Measurements from ENCODE around the gene ANKRD28.

- TF ChIP-seq CTCF (conservative IDR thresholded peaks at IDR 0.05) (no peak), ZFX (IDR thresholded peaks at IDR 0.05) (no peak)
These were observed 27.2 kb upstream of the ANKRD28 start for GRCh38 chr3:15825016-15825415.

All from C4-2B (cell line).